GM19240 (cell line): ENCODE results near the gene SLC1A5.
A peak's percentile ranks its signal among the peaks of the same experiment; 100 is the strongest.
"Not testable (repeated sequence)": the region's sequence is repeated elsewhere in the genome, so short reads cannot be mapped to it uniquely, and the experiment has no call there.

Experiments
- DNase-seq: peaks from one replicate; pipeline ENCODE4 v3.0.0; 2011; ENCODE audit warnings: low spot score; ENCODE audit not compliant: insufficient read length

The SLC1A5 gene

DNA sequence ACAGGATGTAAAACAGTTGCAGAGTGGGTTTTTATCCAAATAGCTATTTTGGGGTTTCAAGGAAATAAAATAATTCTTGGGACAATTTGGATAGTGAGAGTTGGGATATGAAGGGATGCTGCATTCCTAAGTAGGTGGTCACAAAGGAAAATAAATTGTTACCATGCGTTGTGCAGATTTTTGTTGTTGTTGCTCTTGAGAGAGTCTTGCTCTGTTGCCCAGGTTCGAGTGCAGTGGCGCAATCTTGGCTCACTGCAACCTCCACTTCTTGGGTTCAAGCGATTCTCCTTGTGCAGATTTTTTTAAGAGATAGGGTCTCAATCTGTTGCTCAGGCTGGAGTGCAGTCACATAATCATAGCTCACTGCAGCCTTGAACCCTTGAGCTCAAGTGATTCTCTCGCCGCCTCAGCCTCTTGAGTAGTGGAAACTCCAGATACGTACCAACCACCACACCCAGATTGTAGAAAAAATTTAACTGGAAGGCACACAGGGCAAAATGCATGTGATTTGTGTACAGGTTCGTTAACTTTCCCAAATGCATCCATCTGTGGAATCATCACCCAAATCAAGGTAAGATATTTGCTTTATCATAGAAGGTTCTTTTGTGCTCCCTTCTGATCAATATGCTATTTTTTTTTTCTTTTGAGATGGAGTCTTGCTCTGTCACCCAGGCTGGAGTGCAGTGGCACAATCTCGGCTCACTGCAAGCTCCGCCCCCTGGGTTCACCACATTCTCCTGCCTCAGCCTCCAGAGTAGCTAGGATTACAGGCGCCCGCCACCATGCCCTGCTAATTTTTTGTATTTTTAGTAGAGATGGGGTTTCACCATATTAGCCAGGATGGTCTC lies 16.0 kb downstream of the SLC1A5 start:
- no peak for DNase-seq

DNA sequence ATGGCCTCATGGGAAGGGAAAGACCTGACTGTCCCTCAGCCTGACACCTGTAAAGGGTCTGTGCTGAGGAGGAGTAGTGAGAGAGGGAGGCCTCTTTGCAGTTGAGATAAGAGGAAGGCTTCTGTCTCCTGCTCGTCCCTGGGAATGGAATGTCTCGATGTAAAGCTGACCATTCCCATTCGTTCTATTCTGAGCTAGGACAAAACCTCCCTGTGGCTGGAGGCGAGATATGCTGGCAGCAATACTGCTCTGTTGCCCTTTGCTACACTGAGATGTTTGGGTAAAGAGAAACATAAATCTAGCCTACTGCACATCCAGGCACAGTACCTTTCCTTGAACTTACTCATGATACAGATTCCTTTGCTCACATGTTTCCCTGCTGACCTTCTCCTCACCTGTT lies 19.6 kb downstream of the SLC1A5 start:
- DNase-seq, result not testable (repeated sequence)

DNA sequence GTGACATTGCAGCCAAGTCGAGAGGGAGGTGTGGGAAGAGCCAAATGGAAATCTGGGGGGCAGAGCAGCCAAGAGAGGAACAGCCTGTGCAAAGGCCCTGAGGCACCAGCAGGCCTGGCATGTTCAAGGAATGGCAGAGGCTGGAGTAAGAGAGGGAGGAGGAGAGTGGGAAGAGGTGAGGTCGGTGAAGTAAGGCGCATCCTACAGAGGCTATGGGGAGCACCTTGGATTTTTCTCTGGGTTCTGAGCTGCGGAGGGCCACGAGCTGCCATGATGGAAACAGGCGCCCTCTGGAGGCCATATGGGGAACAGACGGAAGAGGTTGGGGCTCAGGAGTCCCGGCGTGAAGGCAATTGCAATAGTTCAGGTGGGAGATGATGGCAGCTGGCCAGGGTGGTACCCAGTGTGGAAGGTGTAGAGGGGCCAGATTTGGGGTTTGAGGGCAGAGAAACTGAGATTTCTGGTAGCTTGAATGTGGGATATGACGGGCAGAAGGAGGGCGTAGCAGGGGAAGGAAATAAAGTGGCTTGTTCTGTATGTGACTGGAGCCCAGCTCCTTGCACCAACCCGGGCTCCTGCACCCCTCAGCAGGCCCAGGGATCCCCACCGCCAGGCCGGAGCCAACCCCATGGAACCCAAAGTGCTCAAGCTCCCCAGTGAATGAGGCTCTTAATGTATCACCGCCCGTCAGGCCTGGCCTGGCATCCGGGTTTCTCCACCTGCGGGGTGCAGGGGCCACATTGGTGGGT lies 21.7 kb downstream of the SLC1A5 start:
- DNase-seq, result no peak

DNA sequence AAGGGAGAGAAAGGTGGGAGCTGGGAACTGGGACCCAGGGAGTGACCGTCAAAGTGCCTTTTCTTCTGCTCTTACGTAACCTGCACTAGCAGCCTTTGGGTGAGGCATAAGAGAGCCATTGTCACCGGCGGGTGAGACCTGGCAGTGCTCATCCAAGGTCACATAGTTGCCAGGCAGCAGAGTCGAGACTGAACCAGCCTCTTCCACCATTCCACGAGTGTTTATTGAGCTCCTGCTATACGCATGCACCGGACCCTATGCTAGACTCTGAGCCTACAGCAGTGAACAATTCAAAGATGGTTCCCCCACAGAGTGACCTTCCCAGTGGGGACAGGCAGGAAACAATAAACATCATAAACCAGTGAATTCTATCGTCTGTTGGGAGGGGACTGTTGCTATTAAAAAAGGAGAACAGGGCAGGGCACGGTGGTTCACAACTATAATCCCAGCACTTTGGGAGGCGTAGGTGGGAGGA lies 23.5 kb downstream of the SLC1A5 start:
- DNase-seq, result no peak

DNA sequence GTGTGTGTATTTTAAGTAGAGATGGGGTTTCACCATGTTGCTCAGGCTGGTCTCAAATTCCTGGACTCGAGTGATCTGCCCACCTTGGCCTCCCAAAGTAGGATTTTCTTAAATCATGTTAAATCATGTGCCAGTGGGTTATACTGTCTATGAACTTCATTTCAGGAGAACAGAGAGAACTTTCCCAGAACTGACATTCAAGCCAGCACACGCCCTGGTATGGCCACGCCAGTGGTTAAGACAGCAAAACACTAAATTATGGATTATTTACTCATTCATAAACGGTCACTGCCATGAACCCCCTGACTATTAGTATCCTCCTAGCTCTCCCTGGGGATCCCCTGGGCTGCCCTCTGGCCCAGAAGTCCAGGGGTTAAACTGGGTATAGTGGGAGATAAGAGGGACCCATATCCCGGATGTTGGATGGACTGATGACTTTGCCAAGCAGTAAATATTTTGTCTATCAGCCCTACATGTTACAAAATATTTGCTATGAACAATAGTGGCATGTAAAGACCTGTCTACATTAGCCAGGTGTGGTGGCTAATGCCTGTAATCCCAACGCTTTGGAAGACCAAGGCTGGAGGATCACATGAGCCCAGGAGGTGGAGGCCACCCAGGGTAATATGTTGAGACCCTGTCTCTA lies 26.0 kb downstream of the SLC1A5 start:
- no peak for DNase-seq

DNA sequence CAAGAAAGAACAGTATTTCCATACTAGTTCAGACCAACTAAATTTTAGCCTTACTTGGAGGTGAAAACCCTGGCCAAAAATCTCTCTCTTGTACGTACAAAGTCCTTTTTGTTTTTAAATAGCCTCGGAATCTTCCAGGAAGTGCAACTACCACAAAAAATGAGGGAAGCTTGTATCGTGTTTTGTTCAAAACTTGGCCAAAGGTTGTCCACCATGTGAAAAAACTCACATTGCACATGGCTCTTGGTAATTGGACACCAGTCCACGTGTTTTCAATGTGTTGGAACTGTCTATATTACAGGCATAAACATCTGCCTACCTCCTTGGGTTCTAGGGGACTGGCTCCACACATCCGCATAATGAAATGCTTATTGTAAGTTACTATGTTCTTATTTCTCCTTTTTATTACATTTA lies 27.0 kb downstream of the SLC1A5 start:
- DNase-seq, result no peak

DNA sequence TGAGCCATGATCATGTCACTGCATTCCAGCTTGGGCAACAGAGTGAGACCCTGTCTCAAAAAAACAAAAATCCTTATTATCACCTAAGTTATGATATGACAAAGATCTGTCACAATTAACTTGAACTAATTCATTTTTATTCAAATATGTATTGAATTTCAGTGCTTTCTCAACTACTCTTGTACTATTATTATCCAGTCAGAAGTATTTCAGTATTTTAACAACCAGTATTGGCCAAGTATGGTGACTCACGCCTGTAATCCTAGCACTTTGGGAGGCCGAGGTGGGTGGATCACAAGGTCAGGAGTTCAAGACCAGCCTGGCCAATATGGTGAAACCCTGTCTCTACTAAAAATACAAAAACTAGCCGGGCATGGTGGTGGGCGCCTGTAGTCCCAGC lies 27.5 kb downstream of the SLC1A5 start:
- DNase-seq, result not testable (repeated sequence)

DNA sequence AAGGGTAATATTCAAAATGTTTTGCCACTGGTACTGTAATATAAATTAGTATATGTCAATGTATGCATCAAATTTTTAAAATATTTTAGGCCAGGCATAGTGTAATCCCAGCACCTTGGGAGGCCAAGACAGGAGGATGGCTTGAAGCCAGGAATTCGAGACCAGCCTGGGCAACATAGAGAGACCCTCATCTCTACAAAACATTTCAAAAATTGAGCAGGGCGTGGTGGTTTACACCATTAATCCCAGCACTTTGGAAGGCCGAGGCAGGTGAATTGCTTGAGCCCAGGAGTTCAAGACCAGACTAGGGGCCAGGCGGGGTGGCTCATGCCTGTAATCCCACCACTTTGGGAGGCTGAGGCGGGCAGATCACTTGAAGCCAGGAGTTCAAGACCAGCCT lies 28.0 kb downstream of the SLC1A5 start:
- DNase-seq, result no peak

DNA sequence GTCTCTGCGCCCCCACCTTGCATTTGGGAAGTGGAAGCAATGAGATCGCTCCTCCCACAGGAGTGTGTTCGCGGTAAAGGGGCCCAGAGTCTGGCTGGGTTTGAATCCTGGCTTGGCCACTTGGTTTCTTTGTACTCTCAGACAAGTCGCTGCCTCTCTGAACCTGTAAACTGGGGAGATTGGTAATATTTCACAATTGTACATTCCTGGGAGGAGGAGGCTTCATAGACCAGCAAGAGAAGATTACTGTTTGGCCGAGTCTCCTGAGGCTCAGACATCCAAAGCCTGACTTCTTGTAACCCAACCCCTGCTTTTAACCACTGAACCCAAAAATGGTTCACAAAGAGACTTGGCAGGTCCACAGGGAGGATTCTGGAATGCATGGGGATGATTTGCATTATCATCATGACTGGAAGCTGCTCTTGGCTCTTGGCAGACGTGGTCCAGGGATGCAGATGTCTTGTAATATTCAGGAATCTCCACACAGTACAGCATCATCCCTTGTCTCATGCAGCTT lies 28.5 kb downstream of the SLC1A5 start:
- DNase-seq, result no peak

DNA sequence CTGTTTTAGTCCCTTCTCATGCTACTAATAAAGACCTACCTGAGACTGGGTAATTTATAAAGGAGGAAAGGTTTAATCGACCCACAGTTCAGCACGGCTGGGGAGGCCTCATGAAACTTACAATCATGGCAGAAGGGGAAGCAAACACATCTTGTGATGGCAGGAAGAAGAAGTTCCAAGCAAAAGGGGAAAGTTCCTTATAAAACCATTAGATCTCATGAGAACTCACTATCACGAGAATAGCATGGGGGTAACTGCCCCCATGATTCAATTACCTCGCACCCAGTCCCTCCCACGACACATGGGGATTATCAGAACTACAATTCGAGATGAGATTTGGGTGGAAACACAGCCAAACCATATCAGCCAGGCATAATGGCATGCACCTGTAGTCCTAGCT lies 29.2 kb downstream of the SLC1A5 start:
- no peak for DNase-seq

DNA sequence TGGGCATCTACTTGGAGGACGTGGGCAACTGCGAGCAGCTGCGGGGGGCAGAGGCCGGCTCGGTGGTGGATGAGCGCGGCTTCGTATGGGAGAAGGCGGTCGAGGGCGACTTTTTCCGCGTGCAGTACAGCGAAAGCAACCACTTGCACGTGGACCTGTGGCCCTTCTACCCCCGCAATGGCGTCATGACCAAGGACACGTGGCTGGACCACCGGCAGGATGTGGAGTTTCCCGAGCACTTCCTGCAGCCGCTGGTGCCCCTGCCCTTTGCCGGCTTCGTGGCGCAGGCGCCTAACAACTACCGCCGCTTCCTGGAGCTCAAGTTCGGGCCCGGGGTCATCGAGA lies 31.9 kb downstream of the SLC1A5 start:
- no peak for DNase-seq

DNA sequence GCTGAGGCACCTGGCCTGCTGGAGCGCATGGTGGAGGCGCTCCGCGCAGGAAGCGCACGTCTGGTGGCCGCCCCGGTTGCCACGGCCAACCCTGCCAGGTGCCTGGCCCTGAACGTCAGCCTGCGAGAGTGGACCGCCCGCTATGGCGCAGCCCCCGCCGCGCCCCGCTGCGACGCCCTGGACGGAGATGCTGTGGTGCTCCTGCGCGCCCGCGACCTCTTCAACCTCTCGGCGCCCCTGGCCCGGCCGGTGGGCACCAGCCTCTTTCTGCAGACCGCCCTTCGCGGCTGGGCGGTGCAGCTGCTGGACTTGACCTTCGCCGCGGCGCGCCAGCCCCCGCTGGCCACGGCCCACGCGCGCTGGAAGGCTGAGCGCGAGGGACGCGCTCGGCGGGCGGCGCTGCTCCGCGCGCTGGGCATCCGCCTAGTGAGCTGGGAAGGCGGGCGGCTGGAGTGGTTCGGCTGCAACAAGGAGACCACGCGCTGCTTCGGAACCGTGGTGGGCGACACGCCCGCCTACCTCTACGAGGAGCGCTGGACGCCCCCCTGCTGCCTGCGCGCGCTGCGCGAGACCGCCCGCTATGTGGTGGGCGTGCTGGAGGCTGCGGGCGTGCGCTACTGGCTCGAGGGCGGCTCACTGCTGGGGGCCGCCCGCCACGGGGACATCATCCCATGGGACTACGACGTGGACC lies 32.4 kb downstream of the SLC1A5 start:
- no peak for DNase-seq

DNA sequence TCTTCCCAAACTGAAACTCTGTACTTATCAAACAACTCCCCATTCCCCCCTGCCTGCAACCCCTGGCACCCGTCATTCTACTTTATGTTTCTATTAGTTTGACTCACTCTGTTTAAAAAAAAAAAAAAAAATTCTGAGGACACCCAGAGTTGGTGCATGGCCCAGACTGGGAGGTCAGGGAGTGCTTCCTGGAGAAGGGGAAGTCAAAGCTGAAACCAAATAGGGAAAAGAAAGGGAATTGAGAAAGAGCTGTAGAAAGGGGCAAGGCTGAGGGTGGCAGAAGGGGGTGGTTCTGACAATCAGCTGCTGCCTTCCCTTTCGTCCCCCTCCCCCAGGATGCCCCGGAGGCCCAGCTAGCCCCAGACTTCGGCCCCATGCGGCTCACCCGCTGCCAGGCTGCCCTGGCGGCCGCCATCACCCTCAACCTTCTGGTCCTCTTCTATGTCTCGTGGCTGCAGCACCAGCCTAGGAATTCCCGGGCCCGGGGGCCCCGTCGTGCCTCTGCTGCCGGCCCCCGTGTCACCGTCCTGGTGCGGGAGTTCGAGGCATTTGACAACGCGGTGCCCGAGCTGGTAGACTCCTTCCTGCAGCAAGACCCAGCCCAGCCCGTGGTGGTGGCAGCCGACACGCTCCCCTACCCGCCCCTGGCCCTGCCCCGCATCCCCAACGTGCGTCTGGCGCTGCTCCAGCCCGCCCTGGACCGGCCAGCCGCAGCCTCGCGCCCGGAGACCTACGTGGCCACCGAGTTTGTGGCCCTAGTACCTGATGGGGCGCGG lies 33.1 kb downstream of the SLC1A5 start:
- DNase-seq, result no peak

DNA sequence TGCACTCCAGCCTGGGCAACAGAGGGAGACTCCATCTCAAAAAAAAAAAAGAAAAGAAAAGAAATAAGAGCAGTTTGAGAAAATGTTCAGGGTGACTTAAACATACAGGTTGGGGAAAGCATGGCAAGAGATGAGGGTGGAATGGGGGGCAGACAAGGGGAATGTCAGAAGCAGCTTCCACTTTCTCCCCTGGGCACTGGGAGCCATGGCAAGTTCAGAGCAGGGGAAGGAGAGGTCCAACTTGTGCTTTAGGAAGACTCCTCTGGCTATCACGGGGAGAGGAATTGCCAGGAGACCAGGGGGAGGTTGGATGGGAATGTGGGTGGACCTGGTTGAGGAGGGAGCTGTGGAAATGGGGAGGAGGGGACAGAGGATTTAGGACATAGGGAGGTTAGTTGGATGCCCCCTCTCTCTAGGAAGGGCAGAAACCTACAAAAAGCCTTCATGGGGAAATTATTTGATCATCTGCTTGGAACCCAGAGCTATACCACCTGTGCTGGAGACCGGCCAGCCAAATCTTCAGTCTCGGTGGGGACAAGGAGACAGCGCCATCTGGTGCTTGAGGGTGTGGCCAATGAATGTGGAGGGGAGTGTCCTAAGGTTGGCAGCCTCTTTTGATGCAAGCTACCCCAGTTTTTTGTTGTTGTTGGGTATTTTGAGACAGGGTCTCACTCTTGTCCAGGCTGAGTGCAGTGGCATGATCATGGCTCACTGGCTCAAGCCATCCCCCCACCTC lies 34.8 kb downstream of the SLC1A5 start:
- peak; percentile 73 for DNase-seq

DNA sequence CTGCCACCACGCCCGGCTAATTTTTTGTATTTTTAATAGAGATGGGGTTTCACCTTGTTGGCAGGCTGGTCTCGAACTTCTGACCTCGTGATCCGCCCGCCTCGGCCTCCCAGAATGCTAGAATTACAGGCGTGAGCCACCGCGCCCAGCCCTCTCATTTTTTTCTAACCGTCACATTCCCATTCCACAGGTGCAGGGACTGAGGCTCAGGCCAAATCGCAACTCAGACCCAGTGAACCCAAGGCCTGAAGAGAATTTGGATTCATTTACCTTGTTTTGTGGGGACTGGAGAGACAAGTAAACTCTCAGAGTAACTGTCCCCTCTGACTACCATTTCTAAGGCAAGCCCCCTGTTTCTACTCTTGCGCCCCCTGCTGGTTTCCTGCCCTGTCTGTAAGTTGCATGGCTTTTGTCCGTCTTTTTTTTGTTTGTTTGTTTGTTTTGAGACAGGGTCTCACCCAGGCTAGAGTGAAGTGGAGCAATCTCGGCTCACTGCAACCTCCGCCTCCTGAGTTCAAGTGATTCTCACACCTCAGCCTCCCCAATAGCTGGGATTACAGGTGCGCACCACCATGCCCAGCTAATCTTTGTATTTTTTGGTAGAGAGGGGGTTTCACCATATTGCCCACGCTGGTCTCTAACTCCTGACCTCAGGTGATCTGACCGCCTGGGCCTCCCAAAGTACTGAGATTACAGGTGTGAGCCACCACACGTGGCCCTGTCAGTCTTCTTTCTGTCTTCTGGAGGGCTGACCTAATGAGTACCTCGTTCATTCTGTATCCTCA lies 39.9 kb downstream of the SLC1A5 start:
- DNase-seq, result no peak

DNA sequence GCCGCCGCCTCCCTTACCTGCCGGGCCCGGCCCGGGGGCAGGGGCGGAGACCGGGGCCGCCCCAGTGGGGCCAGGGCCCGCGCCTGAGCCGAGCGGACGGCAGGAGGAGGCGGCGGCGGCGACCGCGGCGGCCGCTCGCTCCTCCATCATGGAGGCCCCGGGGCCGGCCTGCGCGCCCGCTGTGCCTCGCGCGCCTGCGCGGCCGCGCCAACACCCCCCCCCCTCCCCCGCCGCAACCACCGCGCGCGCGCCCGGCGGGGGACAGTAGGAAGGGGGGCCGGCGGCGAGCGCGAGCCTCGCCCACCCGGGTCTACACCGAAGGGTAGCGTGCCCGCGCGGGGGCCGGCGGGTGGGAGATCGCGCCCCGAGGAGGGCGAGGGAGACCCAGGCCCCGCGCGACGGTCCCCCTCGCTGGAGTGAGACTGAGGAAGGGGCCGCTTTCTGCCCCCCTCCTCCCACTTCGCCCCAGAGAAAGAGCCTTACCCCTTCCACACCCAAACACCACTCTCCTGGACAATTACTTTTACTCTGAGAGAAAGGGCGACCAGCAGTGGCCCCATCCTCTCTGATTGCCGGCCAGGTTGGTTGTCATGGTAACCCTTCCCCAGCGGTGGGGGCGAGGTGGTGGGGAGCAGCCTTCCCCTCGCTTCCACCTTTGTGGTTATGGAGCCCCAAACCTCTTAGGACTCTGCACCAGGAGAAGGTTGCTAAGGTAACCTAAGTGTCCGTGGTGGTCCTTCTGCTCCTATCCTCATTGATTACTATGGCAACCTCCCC lies 41.9 kb downstream of the SLC1A5 start, which contains the start of gene STRN4:
STRN4 (minus strand) TSS at position 170 of the 777 bp plus-strand sequence; CDS start at position 150, 20 bp downstream.
- DNase-seq, result peak; percentile 87

DNA sequence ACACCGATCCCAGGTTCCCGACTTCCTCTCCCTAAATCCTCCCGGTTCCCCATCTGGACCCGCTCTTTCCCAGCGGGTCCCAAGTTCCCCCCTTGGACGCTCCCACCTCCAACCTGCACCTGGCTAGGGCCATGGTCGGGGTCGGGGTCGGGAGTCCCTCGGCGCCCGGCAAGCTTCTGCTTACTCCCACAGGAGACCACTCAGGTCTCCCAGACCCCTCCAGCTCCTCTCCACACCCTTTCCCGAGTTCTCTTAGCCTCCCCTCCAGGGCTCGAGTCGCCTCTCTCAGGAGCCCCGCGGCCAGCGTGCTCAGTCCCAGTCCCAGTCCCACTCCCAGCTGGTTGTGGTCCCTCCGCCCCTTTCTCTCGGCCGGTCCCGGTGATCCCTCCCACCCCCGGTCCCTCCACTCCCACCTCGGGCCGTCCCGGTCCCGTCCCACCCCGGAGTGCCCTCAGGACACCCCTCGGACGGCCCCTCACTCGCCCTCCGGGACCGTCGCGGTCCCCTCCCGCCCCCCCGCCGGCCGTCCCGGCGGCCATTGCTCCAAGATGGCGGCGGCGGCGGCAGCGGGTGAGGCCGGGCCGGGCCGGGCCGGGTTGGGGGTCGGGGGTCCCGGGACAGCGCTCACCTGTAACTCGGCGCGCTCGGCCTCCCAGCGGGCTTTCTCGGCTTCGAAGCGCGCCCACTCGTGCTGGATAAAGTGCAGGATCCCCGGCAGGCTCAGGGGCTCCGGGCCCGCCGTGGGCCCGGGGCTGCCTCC lies 42.7 kb downstream of the SLC1A5 start, which contains the start of gene FKRP:
FKRP (plus strand) TSS at position 537 of the 760 bp plus-strand sequence. CDS start 9,394 bp downstream, outside the sequence.
- no peak for DNase-seq
